Fibroblast of lung (primary cell): Measurements from ENCODE around the gene PAX2.

Experiments
- EZH2 ChIP-seq: IDR thresholded peaks from 2 replicates; pipeline ENCODE4 v1.5.1; 2012; ENCODE audit warnings: low read length, control low read depth, mild to moderate bottlenecking; ENCODE audit errors: missing control alignments
- TF ChIP-seq, protein P1 (sequence below), 2 donors: IDR thresholded peaks in 1 of 2; conservative IDR thresholded peaks in 1 of 2; 1 replicate in 1 of 2; 2 replicates in 1 of 2; pipeline ENCODE4 v1.5.1; 2011 to 2012; ENCODE audit warnings: low read length in 2 of 2, control low read depth in 1 of 2, inconsistent platforms in 1 of 2, low read depth in 1 of 2, mild to moderate bottlenecking in 1 of 2

GRCh38 chr10:100873827-100874326 is 128.5 kb downstream of the PAX2 start:
- no peak for TF ChIP-seq EZH2
- TF ChIP-seq, protein P1, sequence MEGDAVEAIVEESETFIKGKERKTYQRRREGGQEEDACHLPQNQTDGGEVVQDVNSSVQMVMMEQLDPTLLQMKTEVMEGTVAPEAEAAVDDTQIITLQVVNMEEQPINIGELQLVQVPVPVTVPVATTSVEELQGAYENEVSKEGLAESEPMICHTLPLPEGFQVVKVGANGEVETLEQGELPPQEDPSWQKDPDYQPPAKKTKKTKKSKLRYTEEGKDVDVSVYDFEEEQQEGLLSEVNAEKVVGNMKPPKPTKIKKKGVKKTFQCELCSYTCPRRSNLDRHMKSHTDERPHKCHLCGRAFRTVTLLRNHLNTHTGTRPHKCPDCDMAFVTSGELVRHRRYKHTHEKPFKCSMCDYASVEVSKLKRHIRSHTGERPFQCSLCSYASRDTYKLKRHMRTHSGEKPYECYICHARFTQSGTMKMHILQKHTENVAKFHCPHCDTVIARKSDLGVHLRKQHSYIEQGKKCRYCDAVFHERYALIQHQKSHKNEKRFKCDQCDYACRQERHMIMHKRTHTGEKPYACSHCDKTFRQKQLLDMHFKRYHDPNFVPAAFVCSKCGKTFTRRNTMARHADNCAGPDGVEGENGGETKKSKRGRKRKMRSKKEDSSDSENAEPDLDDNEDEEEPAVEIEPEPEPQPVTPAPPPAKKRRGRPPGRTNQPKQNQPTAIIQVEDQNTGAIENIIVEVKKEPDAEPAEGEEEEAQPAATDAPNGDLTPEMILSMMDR (conservative IDR thresholded peaks at IDR 0.05 in 1 of 2, IDR thresholded peaks at IDR 0.05 in 1 of 2; ENCODE audit: low read depth in 1 of 2, low read length in 2 of 2), result no peak
